Activated CD4-positive, alpha-beta T cell treated with anti-CD3 and anti-CD28 coated beads for 24 hours (primary cell): Measurements from ENCODE around the gene BSN.

Experiments used
- DNase-seq, 2 donors: peaks; one replicate each; pipeline ENCODE4 v3.0.0-alpha.2; 2020; ENCODE audit warnings: low read depth in 2 of 2

Gene BSN

GRCh38 chr3:49629451-49629850, 75.2 kb downstream of the BSN start:
- DNase-seq, result no peak

- DNase-seq, result no peak
These were observed 75.6 kb downstream of the BSN start for GRCh38 chr3:49629866-49630265.

GRCh38 chr3:49630784-49631183, 76.5 kb downstream of the BSN start:
- no peak for DNase-seq

- DNase-seq, result no peak
These were observed 80.5 kb downstream of the BSN start for GRCh38 chr3:49634736-49635135.

- DNase-seq, result no peak
These were observed 82.8 kb downstream of the BSN start for GRCh38 chr3:49636883-49637609.

- DNase-seq, result no peak
These were observed 84.2 kb downstream of the BSN start for GRCh38 chr3:49638445-49638844.

- DNase-seq, result no peak
These were observed 85.3 kb downstream of the BSN start for GRCh38 chr3:49639551-49639950.

- DNase-seq, result no peak
These were observed 87.0 kb downstream of the BSN start for GRCh38 chr3:49641292-49641691.

- no peak for DNase-seq
These were observed 87.8 kb downstream of the BSN start for GRCh38 chr3:49641921-49642707.

- DNase-seq, result no peak
These were observed 88.5 kb downstream of the BSN start for GRCh38 chr3:49642708-49643145.

- DNase-seq, result no peak
These were observed 90.4 kb downstream of the BSN start for GRCh38 chr3:49644684-49645083.

GRCh38 chr3:49646236-49646635, 92.0 kb downstream of the BSN start:
- no peak for DNase-seq

GRCh38 chr3:49647741-49648140, 93.5 kb downstream of the BSN start:
- DNase-seq, result no peak

- DNase-seq, result no peak
These were observed 94.2 kb downstream of the BSN start for GRCh38 chr3:49648354-49649019.

- DNase-seq, result no peak
These were observed 95.3 kb downstream of the BSN start for GRCh38 chr3:49649576-49649975.

- DNase-seq, result no peak
These were observed 95.9 kb downstream of the BSN start for GRCh38 chr3:49650177-49650576.

GRCh38 chr3:49650637-49651036, 96.4 kb downstream of the BSN start:
- no peak for DNase-seq

GRCh38 chr3:49652218-49652902, 98.1 kb downstream of the BSN start:
- DNase-seq, result no peak

GRCh38 chr3:49652903-49653415, 98.7 kb downstream of the BSN start:
- no peak for DNase-seq

GRCh38 chr3:49653621-49654020, 99.3 kb downstream of the BSN start:
- DNase-seq, result no peak

GRCh38 chr3:49654176-49654825, 100.0 kb downstream of the BSN start:
- DNase-seq, result no peak
